HL-60 (cell line): ENCODE measurements around the gene SLC22A17.

Experiments used
- CTCF ChIP-seq: IDR thresholded peaks from one replicate; pipeline ENCODE4 v1.5.1; 2011; ENCODE audit warnings: low read length, control low read depth, inconsistent platforms; ENCODE audit not compliant: insufficient read depth
- GABPA ChIP-seq: IDR thresholded peaks from 2 replicates; pipeline ENCODE4 v1.6.1; 2012; ENCODE audit warnings: low read depth
- POLR2AphosphoS5 ChIP-seq: IDR thresholded peaks from 2 replicates; pipeline ENCODE4 v1.6.1; 2012; ENCODE audit warnings: low read depth

GRCh38 chr14:23375527-23376251 is 23.0 kb upstream of the SLC22A17 start:
- no peak for TF ChIP-seq CTCF
- no peak for TF ChIP-seq POLR2AphosphoS5
- TF ChIP-seq GABPA: no peak
